GM21825 (cell line): ENCODE measurements around the gene MICU1.
"Not testable (repeated sequence)": the region's sequence is repeated elsewhere in the genome, so short reads cannot be mapped to it uniquely, and the experiment has no call there.

Source experiments
- ATAC-seq: cut with Tn5 transposase; IDR thresholded peaks from one replicate; pipeline ENCODE4 v1.9.1; 2021; ENCODE audit warnings: mild to moderate bottlenecking, moderate library complexity; ENCODE audit not compliant: unreplicated experiment

Gene MICU1

DNA sequence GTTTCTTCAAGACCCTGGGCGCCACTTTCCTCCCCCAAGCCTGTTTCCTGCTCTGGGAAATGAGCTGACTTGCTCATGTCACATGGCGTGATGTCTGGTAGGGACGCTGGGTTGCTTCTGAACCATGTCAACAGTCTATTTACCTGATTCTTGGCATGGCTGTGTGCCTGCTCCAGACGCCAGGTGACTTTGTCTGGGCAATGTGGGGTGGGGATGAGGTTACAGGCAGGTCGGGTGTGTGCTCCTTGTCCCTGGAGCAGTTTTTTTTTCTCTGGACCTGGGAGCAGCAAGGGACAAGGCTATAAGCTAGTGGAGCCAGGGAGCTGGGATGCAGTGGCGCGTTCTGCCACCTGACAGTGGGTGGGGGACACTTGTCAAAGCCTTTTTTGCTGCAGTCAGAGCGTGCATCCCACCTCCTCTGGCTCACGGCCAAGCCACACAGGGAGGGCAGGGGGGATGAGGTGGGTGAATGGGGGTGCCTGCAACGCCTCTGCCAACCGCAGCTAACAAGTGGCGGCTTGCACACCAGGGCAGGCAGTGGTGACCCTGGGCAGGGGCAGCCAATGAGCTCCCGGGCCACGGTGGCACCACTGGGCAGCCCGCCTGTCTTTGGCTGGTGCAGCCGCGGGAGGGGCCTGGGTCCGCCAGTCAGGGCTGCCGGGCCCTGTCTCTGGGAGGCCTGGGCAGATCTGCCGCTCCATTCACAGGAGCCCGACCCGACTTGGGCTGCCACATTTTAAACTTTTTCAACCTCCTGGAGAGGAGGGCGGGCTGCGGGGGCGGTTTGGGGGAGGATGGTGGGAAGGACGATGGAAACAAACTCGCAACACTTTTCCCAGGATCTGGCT lies 294.1 kb downstream of the MICU1 start:
- peak; percentile 42 for ATAC-seq

- ATAC-seq = no peak
Observed at GRCh38 chr10:72330069-72330426, 295.8 kb downstream of the MICU1 start.

DNA sequence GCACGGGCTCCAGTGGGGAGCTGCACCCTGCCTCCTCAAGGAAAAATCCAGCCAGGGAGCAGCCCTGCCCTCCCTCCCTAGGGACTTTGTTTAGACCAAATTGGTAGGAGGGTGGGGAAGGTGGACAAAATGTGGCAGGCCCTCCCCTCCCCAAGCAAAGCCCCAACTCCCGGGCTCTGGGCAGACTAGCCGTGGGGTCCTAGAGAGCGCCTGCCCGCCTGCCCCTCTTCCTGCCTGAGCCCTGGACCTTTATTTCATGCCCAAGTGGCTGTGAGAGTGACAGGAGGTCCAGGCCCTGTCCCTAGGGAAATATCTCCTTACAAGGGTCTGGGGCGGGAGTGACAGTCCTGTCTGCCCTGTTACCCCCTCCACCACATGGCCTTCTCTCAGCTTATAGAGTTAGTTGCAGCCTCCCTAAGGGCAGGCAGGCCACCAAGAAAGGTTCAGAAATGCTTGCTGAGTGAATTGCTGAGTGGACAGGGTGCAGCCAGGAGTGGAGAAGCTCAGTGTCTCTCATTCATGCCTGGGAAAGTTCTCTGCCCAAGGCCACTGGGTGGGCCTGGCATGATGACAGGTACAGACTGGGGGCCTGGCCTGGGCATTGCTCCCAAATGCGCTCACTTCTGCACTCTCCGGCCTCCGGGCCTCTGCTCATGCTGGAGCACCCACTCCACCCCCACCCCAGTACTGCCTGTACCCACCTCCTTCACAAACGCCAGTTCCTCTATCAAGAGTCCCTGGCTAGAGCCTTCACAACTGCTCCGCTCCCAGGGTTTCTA lies 296.4 kb downstream of the MICU1 start:
- no peak for ATAC-seq

DNA sequence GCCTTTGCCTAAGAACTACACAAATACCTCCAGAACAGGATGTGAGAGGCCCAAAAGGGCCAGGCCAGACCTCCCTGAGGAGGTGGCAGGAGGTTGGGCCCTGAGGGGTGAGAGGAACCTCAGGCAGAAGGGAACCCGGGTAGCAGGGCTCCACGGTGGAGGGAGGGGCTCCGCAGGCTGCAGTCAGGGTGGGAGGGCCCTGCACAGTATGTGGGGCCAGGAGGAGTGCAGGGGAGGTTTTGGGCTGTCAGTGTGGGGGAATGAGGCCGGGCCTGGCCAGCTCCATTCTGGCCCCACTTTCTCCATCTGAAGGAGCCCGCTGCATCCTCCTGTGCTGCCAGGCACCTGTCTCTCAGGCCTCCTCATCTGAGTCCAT lies 297.1 kb downstream of the MICU1 start:
- no peak for ATAC-seq

DNA sequence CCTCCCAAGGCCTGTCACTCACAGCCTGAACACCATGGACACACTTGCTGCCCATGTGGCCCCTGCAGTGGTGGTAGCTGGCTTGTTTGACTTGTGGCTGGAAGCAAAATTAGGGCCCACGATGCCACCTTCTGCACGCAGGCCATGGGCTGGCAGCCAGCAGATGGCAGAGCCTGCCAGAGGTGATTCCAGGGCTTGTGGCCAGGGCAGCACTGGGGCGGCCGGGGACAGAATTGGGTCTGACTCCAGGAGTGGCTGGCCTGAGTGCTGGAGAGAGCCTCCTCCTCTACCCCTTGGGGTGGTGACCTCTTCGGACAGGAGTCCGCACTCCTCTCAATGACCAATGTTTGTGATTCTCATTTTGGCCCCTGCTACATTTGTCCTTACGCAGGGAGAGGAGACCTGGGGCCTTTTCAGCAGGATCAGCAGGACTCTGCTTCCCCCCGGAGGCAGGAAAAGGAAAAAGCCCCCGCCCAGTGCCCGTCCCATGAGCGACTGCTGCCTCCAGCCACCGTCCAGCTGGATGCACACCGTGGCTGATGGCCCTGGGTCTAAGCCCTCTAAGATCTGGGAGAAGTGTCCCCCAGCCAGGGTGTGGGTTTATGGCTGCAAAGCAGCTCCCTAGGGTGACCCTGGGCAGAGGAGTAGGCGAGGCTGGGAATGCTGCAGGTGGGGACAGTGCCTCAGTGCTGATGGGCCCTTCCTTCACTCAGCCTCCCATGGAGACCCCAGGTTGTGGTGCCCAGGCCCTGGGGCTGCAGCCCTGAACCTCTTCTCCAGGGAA lies 297.6 kb downstream of the MICU1 start:
- ATAC-seq = no peak

- not testable (repeated sequence) for ATAC-seq
Observed at GRCh38 chr10:72326665-72327603, 298.9 kb downstream of the MICU1 start.

DNA sequence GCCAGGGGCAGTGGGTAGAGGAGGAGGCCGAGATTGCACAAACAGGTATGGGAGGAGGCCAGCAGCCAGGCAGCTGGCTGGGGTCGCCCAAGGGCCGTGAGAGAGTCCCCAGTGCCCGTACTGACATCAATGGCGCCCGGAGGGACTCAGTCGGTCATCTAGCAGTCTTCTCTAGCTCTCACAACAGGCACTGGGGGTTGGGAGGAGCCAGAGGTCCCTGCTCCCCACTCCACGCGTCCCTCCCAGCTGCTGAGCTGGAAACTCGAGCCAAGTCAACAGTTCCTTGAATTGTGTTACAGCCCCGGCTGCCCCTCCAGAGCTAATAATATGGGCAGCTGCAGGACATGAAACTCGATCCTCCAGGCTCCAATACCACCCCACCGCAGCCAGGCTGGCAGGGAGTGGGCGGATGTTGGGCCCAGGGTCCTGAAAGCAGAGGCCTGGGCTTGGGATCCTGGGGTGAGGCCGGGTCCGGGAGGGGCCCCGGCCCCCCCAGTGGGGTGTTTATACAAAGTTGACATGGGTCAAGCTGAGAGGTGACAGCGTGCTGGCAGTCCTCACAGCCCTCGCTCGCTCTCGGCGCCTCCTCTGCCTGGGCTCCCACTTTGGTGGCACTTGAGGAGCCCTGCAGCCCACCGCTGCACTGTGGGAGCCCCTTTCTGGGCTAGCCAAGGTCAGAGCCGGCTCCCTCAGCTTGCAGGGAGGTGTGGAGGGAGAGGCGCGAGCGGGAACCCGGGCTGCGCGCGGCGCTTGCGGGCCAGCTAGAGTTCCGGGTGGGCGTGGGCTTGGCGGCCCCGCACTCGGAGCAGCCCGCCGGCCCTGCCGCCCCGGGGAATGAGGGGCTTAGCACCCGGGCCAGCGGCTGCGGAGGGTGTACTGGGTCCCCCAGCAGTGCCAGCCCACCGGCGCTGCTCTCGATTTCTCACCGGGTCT lies 300.4 kb downstream of the MICU1 start:
- ATAC-seq = not testable (repeated sequence)

DNA sequence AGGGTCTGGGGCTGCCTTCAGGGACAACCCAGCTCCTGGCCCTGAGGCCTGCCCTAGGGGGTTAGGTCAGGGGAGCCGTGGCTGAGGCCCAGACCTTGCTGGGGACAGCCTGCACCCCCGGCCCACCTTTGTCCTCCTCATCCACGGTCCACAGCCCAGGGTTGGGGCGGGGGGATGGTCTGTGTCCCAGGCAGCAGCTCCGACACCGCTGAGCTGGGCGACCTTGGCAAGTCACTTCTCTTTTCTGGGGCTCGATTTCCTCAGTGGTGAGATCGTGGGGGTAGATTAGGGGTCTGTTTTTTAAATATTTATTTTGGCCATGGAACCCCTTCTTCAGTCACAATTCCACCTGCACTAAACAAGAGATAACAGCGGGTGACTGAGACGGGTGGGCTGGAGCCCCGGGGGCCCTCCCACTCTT lies 302.1 kb downstream of the MICU1 start:
- no peak for ATAC-seq

- ATAC-seq = no peak
Observed at GRCh38 chr10:72323108-72323749, 302.6 kb downstream of the MICU1 start.

GRCh38 chr10:72322280-72323058 lies 303.4 kb downstream of the MICU1 start:
- no peak for ATAC-seq

DNA sequence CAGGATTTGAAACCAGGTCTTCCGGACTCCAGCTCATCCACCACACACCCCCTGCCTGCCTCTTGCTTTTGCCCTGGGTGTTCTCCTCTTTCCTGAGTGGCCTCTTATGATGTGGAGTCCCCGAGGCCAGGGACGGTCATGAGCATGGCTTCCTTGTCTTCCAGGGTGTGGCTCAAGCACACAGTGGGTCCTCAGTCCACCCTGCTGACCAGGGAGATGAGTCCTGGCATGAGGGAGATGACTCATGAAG lies 303.9 kb downstream of the MICU1 start:
- ATAC-seq = no peak

- ATAC-seq = no peak
Observed at GRCh38 chr10:72321248-72322029, 304.4 kb downstream of the MICU1 start.

DNA sequence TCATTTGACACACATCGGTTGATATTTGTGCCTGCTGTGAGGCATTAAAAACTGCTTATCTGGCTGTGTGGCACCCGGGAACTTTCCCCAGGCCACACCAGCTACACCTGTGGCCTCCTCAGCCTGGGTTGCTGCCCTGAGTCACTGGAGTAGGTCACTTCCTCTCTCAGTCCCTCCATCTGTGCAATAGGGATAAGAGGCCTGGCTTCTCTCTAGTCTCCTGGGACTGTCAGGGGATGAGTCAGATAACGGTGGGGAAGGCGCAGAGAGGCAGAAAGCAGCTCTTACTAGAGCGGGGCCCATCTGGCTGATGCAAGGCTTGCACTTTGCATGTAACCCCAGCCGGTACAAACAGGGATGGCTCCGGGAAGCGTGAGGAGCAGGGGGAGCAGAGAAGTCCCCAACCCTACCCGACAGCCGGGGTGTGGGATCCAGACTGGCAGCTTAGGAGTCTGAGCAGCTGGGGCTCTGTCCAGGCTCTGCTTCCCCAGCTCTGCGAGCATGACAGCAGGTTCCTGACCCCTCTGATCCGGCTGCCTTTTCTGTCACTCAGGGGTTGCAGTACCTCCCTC lies 305.1 kb downstream of the MICU1 start:
- peak; percentile 61 for ATAC-seq

- peak; percentile 49 for ATAC-seq
Observed at GRCh38 chr10:72319416-72320254, 306.2 kb downstream of the MICU1 start.

GRCh38 chr10:72318418-72319262 lies 307.2 kb downstream of the MICU1 start:
- no peak for ATAC-seq
